ENCODE measurements around the gene ASIP. TPM values are rescaled to one million over a fixed set of nuclear protein-coding genes. Genes with fewer than 3 reads are reported as not detected.

Gene ASIP
- total and polyA plus RNA-seq, 4 donors, result 0.39 to 0.62 TPM; not detected in 2

- no peak for DNase-seq (ENCODE audit: low spot score)
- Histone ChIP-seq H3K9ac (ENCODE audit: low read depth in 1 of 2, low read length in 2 of 2) (no peak overlapping the region), H3K36me3 (ENCODE audit: control insufficient read depth in 4 of 4, insufficient read depth in 3 of 4, low read depth in 1 of 4, low read length in 3 of 4) (peaks cover 15 to 73% (median 51%) of the 10 kb centered on the region in 4 donors), H3K4me1 (ENCODE audit: control insufficient read depth in 4 of 4, insufficient read depth in 4 of 4, low read length in 3 of 4) (no peaks in the 10 kb centered on the region), H3K9me3 (ENCODE audit: control insufficient read depth in 4 of 4, low read length in 3 of 4) (no peaks in the 10 kb centered on the region), H3K27me3 (ENCODE audit: control insufficient read depth in 4 of 4, insufficient read depth in 4 of 4, low read length in 3 of 4) (no peaks in the 10 kb centered on the region), H3K27ac (ENCODE audit: low read depth in 1 of 2, low read length in 2 of 2) (no peak overlapping the region), H3K4me3 (ENCODE audit: low read depth in 1 of 3, low read length in 3 of 3) (no peak overlapping the region)
- 97% methylated on average over 11 of the region's 11 CpGs for WGBS
- TF ChIP-seq SP1 (IDR thresholded peaks at IDR 0.05) (no peak), GABPA (IDR thresholded peaks at IDR 0.05 in 1 of 2, conservative IDR thresholded peaks at IDR 0.05 in 1 of 2) (no peak), TAF1 (conservative IDR thresholded peaks at IDR 0.05) (no peak), RXRA (IDR thresholded peaks at IDR 0.05) (no peak), FOXA1 (IDR thresholded peaks at IDR 0.05) (no peak), CTCF (IDR thresholded peaks at IDR 0.05; ENCODE audit: low read depth, low read length, missing input control) (no peak), ATF3 (IDR thresholded peaks at IDR 0.05) (no peak)
Observed at GRCh38 chr20:34290471-34290870, 49.2 kb downstream of the ASIP start.

- peaks cover 14 to 65% (median 46%) of the 10 kb centered on the region in 4 donors for H3K36me3 ChIP-seq (ENCODE audit: control insufficient read depth in 4 of 4, insufficient read depth in 3 of 4, low read depth in 1 of 4, low read length in 3 of 4)
- H3K9ac ChIP-seq (ENCODE audit: low read depth in 1 of 2, low read length in 2 of 2), result no peak overlapping the region
- H3K27ac ChIP-seq (ENCODE audit: low read depth in 1 of 2, low read length in 2 of 2), result no peak overlapping the region
- no peaks in the 10 kb centered on the region for H3K9me3 ChIP-seq (ENCODE audit: control insufficient read depth in 4 of 4, low read length in 3 of 4)
- 98% methylated on average over 3 of the region's 3 CpGs for WGBS
- H3K27me3 ChIP-seq (ENCODE audit: control insufficient read depth in 4 of 4, insufficient read depth in 4 of 4, low read length in 3 of 4), result no peaks in the 10 kb centered on the region
- H3K4me1 ChIP-seq (ENCODE audit: control insufficient read depth in 4 of 4, insufficient read depth in 4 of 4, low read length in 3 of 4), result peaks cover 2 to 8% (median 7%) of the 10 kb centered on the region in 4 donors
- TF ChIP-seq ATF3 (IDR thresholded peaks at IDR 0.05) (no peak), CTCF (IDR thresholded peaks at IDR 0.05; ENCODE audit: low read depth, low read length, missing input control) (no peak), JUND (IDR thresholded peaks at IDR 0.05) (no peak), TAF1 (conservative IDR thresholded peaks at IDR 0.05) (no peak), FOXA1 (IDR thresholded peaks at IDR 0.05) (no peak), GABPA (IDR thresholded peaks at IDR 0.05 in 1 of 2, conservative IDR thresholded peaks at IDR 0.05 in 1 of 2) (no peak), YY1 (IDR thresholded peaks at IDR 0.05) (no peak)
- TF ChIP-seq, protein P1, sequence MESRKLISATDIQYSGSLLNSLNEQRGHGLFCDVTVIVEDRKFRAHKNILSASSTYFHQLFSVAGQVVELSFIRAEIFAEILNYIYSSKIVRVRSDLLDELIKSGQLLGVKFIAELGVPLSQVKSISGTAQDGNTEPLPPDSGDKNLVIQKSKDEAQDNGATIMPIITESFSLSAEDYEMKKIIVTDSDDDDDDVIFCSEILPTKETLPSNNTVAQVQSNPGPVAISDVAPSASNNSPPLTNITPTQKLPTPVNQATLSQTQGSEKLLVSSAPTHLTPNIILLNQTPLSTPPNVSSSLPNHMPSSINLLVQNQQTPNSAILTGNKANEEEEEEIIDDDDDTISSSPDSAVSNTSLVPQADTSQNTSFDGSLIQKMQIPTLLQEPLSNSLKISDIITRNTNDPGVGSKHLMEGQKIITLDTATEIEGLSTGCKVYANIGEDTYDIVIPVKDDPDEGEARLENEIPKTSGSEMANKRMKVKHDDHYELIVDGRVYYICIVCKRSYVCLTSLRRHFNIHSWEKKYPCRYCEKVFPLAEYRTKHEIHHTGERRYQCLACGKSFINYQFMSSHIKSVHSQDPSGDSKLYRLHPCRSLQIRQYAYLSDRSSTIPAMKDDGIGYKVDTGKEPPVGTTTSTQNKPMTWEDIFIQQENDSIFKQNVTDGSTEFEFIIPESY (IDR thresholded peaks at IDR 0.05), result no peak
- TF ChIP-seq, protein P2, sequence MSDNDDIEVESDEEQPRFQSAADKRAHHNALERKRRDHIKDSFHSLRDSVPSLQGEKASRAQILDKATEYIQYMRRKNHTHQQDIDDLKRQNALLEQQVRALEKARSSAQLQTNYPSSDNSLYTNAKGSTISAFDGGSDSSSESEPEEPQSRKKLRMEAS (IDR thresholded peaks at IDR 0.05), result no peak
- TF ChIP-seq, protein P3, sequence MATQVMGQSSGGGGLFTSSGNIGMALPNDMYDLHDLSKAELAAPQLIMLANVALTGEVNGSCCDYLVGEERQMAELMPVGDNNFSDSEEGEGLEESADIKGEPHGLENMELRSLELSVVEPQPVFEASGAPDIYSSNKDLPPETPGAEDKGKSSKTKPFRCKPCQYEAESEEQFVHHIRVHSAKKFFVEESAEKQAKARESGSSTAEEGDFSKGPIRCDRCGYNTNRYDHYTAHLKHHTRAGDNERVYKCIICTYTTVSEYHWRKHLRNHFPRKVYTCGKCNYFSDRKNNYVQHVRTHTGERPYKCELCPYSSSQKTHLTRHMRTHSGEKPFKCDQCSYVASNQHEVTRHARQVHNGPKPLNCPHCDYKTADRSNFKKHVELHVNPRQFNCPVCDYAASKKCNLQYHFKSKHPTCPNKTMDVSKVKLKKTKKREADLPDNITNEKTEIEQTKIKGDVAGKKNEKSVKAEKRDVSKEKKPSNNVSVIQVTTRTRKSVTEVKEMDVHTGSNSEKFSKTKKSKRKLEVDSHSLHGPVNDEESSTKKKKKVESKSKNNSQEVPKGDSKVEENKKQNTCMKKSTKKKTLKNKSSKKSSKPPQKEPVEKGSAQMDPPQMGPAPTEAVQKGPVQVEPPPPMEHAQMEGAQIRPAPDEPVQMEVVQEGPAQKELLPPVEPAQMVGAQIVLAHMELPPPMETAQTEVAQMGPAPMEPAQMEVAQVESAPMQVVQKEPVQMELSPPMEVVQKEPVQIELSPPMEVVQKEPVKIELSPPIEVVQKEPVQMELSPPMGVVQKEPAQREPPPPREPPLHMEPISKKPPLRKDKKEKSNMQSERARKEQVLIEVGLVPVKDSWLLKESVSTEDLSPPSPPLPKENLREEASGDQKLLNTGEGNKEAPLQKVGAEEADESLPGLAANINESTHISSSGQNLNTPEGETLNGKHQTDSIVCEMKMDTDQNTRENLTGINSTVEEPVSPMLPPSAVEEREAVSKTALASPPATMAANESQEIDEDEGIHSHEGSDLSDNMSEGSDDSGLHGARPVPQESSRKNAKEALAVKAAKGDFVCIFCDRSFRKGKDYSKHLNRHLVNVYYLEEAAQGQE (IDR thresholded peaks at IDR 0.05), result no peak
- no peak overlapping the region for H3K4me3 ChIP-seq (ENCODE audit: low read depth in 1 of 3, low read length in 3 of 3)
- no peak for DNase-seq (ENCODE audit: low spot score)
Observed at GRCh38 chr20:34292496-34292895, 51.3 kb downstream of the ASIP start.
